ENCODE data around the gene TGFBR1.

Gene TGFBR1

DNA sequence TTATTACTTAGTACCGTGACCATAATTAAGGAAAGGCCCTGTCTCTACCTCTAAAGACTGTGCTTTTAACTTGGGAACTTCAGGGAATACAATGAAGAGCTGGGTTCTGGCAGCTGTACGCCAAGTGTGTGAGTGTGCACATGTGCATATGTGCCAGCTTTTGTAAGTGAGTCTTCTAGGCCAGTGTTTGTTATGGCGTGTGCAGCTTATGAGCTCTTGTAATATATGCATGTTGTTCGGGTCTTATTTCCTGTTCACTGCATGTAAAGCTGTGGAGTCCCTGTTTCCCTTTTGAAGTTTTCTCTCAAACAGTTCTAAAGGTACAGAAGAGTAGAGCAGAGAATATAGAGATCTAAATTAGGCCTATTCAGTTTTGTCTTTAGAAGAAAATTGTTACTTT, 30.5 kb downstream of the TGFBR1 start:
- ChIA-PET POLR2A (interaction anchor here (0.8 kb wide), 1 partner anchor 31 kb away, joined by 5 read pairs; the partner anchor contains the start of gene TGFBR1), CTCF (interaction anchor here (0.6 to 9.3 kb wide), 4 partner anchors 19 to 286 kb away, joined by 3 to 89 read pairs (median 3); no protein-coding TSS in a partner anchor)
- H3K4me3 ChIP-seq (ENCODE audit: low read depth, low read length), result no peak overlapping the region
- H3K36me3 ChIP-seq (ENCODE audit: control insufficient read depth in 2 of 2, insufficient read depth in 1 of 2, low read length in 2 of 2), result peaks cover 0 to 9% of the 10 kb centered on the region in 2 experiments; a peak in 2 of 3 replicates
- TF ChIP-seq ZNF473 (tag by site-specific recombination; IDR thresholded peaks at IDR 0.05) (no peak), ZNF776 (tag by site-specific recombination; IDR thresholded peaks at IDR 0.05; ENCODE audit: borderline replicate concordance) (no peak)
- TF ChIP-seq, protein P1, sequence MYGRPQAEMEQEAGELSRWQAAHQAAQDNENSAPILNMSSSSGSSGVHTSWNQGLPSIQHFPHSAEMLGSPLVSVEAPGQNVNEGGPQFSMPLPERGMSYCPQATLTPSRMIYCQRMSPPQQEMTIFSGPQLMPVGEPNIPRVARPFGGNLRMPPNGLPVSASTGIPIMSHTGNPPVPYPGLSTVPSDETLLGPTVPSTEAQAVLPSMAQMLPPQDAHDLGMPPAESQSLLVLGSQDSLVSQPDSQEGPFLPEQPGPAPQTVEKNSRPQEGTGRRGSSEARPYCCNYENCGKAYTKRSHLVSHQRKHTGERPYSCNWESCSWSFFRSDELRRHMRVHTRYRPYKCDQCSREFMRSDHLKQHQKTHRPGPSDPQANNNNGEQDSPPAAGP (tag by site-specific recombination; IDR thresholded peaks at IDR 0.05), result no peak
- TF ChIP-seq, protein P2, sequence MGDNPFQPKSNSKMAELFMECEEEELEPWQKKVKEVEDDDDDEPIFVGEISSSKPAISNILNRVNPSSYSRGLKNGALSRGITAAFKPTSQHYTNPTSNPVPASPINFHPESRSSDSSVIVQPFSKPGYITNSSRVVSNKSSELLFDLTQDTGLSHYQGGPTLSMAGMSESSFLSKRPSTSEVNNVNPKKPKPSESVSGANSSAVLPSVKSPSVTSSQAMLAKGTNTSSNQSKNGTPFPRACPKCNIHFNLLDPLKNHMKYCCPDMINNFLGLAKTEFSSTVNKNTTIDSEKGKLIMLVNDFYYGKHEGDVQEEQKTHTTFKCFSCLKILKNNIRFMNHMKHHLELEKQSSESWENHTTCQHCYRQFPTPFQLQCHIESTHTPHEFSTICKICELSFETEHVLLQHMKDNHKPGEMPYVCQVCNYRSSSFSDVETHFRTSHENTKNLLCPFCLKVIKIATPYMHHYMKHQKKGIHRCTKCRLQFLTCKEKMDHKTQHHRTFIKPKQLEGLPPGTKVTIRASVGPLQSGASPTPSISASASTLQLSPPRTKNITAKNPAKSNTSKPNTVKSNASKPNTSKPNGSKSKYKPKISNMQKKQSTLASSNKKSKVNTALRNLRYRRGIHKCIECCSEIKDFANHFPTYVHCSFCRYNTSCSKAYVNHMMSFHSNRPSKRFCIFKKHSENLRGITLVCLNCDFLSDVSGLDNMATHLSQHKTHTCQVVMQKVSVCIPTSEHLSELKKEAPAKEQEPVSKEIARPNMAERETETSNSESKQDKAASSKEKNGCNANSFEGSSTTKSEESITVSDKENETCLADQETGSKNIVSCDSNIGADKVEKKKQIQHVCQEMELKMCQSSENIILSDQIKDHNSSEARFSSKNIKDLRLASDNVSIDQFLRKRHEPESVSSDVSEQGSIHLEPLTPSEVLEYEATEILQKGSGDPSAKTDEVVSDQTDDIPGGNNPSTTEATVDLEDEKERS (tag by site-specific recombination; IDR thresholded peaks at IDR 0.05), result no peak
- TF ChIP-seq, protein P3, sequence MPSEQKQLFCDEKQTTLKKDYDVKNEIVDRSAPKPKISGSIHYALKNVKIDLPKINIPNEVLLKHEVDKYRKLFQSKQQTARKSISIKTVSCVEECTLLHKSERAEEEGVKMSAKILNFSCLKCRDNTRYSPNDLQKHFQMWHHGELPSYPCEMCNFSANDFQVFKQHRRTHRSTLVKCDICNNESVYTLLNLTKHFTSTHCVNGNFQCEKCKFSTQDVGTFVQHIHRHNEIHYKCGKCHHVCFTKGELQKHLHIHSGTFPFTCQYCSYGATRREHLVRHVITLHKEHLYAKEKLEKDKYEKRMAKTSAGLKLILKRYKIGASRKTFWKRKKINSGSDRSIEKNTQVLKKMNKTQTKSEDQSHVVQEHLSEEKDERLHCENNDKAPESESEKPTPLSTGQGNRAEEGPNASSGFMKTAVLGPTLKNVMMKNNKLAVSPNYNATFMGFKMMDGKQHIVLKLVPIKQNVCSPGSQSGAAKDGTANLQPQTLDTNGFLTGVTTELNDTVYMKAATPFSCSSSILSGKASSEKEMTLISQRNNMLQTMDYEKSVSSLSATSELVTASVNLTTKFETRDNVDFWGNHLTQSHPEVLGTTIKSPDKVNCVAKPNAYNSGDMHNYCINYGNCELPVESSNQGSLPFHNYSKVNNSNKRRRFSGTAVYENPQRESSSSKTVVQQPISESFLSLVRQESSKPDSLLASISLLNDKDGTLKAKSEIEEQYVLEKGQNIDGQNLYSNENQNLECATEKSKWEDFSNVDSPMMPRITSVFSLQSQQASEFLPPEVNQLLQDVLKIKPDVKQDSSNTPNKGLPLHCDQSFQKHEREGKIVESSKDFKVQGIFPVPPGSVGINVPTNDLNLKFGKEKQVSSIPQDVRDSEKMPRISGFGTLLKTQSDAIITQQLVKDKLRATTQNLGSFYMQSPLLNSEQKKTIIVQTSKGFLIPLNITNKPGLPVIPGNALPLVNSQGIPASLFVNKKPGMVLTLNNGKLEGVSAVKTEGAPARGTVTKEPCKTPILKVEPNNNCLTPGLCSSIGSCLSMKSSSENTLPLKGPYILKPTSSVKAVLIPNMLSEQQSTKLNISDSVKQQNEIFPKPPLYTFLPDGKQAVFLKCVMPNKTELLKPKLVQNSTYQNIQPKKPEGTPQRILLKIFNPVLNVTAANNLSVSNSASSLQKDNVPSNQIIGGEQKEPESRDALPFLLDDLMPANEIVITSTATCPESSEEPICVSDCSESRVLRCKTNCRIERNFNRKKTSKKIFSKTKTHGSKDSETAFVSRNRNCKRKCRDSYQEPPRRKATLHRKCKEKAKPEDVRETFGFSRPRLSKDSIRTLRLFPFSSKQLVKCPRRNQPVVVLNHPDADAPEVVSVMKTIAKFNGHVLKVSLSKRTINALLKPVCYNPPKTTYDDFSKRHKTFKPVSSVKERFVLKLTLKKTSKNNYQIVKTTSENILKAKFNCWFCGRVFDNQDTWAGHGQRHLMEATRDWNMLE (tag by site-specific recombination; conservative IDR thresholded peaks at IDR 0.05; ENCODE audit: low read depth), result no peak
- TF ChIP-seq, protein P4, sequence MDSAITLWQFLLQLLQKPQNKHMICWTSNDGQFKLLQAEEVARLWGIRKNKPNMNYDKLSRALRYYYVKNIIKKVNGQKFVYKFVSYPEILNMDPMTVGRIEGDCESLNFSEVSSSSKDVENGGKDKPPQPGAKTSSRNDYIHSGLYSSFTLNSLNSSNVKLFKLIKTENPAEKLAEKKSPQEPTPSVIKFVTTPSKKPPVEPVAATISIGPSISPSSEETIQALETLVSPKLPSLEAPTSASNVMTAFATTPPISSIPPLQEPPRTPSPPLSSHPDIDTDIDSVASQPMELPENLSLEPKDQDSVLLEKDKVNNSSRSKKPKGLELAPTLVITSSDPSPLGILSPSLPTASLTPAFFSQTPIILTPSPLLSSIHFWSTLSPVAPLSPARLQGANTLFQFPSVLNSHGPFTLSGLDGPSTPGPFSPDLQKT (IDR thresholded peaks at IDR 0.05; ENCODE audit: borderline replicate concordance, low read depth, low read length), result no peak
- TF ChIP-seq, protein P5, sequence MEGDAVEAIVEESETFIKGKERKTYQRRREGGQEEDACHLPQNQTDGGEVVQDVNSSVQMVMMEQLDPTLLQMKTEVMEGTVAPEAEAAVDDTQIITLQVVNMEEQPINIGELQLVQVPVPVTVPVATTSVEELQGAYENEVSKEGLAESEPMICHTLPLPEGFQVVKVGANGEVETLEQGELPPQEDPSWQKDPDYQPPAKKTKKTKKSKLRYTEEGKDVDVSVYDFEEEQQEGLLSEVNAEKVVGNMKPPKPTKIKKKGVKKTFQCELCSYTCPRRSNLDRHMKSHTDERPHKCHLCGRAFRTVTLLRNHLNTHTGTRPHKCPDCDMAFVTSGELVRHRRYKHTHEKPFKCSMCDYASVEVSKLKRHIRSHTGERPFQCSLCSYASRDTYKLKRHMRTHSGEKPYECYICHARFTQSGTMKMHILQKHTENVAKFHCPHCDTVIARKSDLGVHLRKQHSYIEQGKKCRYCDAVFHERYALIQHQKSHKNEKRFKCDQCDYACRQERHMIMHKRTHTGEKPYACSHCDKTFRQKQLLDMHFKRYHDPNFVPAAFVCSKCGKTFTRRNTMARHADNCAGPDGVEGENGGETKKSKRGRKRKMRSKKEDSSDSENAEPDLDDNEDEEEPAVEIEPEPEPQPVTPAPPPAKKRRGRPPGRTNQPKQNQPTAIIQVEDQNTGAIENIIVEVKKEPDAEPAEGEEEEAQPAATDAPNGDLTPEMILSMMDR (tag by site-specific recombination; IDR thresholded peaks at IDR 0.05), result no peak
- H3K4me1 ChIP-seq (ENCODE audit: control insufficient read depth, insufficient read depth, low read length), result no peaks in the 10 kb centered on the region
- no peak overlapping the region for H3K27ac ChIP-seq (ENCODE audit: extremely low read depth, low read depth, low read length)
- no peaks in the 10 kb centered on the region for H3K9me3 ChIP-seq (ENCODE audit: control insufficient read depth, insufficient read depth, low read depth, low read length)

DNA sequence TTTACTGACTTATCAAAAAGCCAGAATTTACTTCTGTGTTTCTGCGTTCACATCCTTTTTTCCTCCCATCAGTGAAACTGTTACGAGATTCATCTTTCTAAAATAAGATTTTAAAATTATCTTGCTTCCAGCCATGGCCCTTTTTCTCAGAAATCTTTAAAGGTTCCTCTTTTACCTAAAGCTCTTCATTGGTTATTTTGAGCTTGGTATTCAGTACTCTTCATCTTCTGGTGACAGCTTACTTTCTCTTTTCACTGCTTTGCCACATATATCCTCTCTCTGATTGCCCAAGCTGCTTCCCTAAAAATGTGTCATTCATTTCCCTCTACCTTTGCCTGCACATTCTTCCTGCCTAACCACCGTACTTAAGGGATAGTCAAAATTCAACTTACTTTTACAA, 32.3 kb downstream of the TGFBR1 start:
- H3K4me3 ChIP-seq (ENCODE audit: low read depth, low read length), result no peak overlapping the region
- CTCF ChIA-PET, result interaction anchor here (0.6 to 9.3 kb wide), 5 partner anchors 54 to 358 kb away, joined by 3 to 89 read pairs (median 3); no protein-coding TSS in a partner anchor
- no peak for TF ChIP-seq ZNF548 (tag by site-specific recombination; IDR thresholded peaks at IDR 0.05)
- no peak for TF ChIP-seq YY2 (tag by site-specific recombination; IDR thresholded peaks at IDR 0.05)
- TF ChIP-seq ZNF600 (tag by site-specific recombination; IDR thresholded peaks at IDR 0.05), result no peak
- TF ChIP-seq, protein P6, sequence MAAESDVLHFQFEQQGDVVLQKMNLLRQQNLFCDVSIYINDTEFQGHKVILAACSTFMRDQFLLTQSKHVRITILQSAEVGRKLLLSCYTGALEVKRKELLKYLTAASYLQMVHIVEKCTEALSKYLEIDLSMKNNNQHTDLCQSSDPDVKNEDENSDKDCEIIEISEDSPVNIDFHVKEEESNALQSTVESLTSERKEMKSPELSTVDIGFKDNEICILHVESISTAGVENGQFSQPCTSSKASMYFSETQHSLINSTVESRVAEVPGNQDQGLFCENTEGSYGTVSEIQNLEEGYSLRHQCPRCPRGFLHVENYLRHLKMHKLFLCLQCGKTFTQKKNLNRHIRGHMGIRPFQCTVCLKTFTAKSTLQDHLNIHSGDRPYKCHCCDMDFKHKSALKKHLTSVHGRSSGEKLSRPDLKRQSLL (tag by site-specific recombination; IDR thresholded peaks at IDR 0.05), result no peak
- no peak for TF ChIP-seq KLF7 (tag by site-specific recombination; IDR thresholded peaks at IDR 0.05; ENCODE audit: borderline replicate concordance)
- no peak for TF ChIP-seq ZNF660 (tag by site-specific recombination; IDR thresholded peaks at IDR 0.05)
- no peak for TF ChIP-seq ZBTB20 (tag by site-specific recombination; IDR thresholded peaks at IDR 0.05)
- TF ChIP-seq, protein P7, sequence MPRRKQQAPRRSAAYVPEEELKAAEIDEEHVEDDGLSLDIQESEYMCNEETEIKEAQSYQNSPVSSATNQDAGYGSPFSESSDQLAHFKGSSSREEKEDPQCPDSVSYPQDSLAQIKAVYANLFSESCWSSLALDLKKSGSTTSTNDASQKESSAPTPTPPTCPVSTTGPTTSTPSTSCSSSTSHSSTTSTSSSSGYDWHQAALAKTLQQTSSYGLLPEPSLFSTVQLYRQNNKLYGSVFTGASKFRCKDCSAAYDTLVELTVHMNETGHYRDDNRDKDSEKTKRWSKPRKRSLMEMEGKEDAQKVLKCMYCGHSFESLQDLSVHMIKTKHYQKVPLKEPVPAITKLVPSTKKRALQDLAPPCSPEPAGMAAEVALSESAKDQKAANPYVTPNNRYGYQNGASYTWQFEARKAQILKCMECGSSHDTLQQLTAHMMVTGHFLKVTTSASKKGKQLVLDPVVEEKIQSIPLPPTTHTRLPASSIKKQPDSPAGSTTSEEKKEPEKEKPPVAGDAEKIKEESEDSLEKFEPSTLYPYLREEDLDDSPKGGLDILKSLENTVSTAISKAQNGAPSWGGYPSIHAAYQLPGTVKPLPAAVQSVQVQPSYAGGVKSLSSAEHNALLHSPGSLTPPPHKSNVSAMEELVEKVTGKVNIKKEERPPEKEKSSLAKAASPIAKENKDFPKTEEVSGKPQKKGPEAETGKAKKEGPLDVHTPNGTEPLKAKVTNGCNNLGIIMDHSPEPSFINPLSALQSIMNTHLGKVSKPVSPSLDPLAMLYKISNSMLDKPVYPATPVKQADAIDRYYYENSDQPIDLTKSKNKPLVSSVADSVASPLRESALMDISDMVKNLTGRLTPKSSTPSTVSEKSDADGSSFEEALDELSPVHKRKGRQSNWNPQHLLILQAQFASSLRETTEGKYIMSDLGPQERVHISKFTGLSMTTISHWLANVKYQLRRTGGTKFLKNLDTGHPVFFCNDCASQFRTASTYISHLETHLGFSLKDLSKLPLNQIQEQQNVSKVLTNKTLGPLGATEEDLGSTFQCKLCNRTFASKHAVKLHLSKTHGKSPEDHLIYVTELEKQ (tag by site-specific recombination; IDR thresholded peaks at IDR 0.05; ENCODE audit: borderline replicate concordance), result no peak
- no peak for TF ChIP-seq ZNF266 (tag by site-specific recombination; IDR thresholded peaks at IDR 0.05; ENCODE audit: low read depth)
- no peak for TF ChIP-seq ZNF596 (tag by site-specific recombination; IDR thresholded peaks at IDR 0.05)

More for the DNA sequence above, 32.3 kb downstream of the TGFBR1 start:
- Histone ChIP-seq H3K4me1 (ENCODE audit: control insufficient read depth, insufficient read depth, low read length) (no peaks in the 10 kb centered on the region), H3K27ac (ENCODE audit: extremely low read depth, low read depth, low read length) (no peak overlapping the region), H3K9me3 (ENCODE audit: control insufficient read depth, insufficient read depth, low read depth, low read length) (no peaks in the 10 kb centered on the region), H3K36me3 (ENCODE audit: control insufficient read depth in 2 of 2, insufficient read depth in 1 of 2, low read length in 2 of 2) (peaks cover 0 to 11% of the 10 kb centered on the region in 2 experiments; a peak in 2 of 3 replicates)
- POLR2A ChIA-PET, result no interaction called here

Data from HEK293 (cell line).